Osteocyte (in vitro differentiated cells): ENCODE measurements around the gene RAPGEF5. TPM values are rescaled to one million over a fixed set of nuclear protein-coding genes. Genes with fewer than 3 reads are reported as not detected.

Experiments used
- DNase-seq: peaks from one replicate; pipeline ENCODE4 v3.0.0; 2021; ENCODE audit warnings: mixed read lengths; ENCODE audit not compliant: unreplicated experiment; ENCODE audit errors: extremely low spot score
- H3K27ac Mint-ChIP-seq: one replicate; pipeline ENCODE4 v1.8.0; 2021; ENCODE audit warnings: mild to moderate bottlenecking, mixed read lengths; ENCODE audit not compliant: unreplicated experiment
- H3K27me3 Mint-ChIP-seq: one replicate; pipeline ENCODE4 v1.8.0; 2021; ENCODE audit warnings: mixed read lengths; ENCODE audit not compliant: unreplicated experiment
- H3K36me3 Mint-ChIP-seq: one replicate; pipeline ENCODE4 v1.8.0; 2021; ENCODE audit warnings: mixed read lengths; ENCODE audit not compliant: unreplicated experiment
- H3K4me1 Mint-ChIP-seq: one replicate; pipeline ENCODE4 v1.8.0; 2021; ENCODE audit warnings: mixed read lengths; ENCODE audit not compliant: unreplicated experiment
- H3K4me3 Mint-ChIP-seq: one replicate; pipeline ENCODE4 v1.8.0; 2021; ENCODE audit warnings: mild to moderate bottlenecking, moderate library complexity, mixed read lengths; ENCODE audit not compliant: unreplicated experiment
- H3K9me3 Mint-ChIP-seq: one replicate; pipeline ENCODE4 v1.8.0; 2021; ENCODE audit warnings: mixed read lengths; ENCODE audit not compliant: unreplicated experiment
- CTCF ChIP-seq: fragments of 200-600 bp; sonication (generic); IDR thresholded peaks from 2 replicates; pipeline ENCODE4 v1.5.0; 2021; ENCODE audit warnings: antibody characterized with exemption, mild to moderate bottlenecking, moderate library complexity
- total RNA-seq: library from RNA; stranded (reverse); gene quantifications from 2 replicates; pipeline ENCODE4 v1.2.1, GENCODE V29; 2021

The RAPGEF5 gene
- total RNA-seq, 1 donor from 2014 or later = 0.27 TPM

DNA sequence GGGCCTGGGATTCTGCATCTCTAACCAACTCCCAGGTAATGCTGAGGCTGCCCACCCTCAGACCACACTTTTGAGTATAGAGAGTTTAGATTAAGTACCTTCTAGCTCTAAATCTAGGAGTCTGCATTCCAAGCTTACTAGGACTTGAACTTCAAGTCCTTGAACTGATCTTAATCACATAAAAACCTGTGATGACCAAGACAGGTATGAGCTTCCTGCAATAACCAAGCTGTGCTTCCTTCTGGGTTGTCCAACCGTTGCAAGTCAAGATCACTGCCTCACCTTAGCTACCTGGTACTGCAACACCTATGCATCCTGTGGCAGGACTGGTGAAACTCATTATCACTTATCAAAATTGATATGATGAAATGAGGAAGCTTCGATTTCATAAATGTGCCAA is 32.9 kb upstream of the RAPGEF5 start:
- DNase-seq = no peak
- peaks cover 6% of the 10 kb centered on the region for H3K4me1 Mint-ChIP-seq
- H3K27me3 Mint-ChIP-seq = peaks cover 3% of the 10 kb centered on the region
- no peaks in the 10 kb centered on the region for H3K36me3 Mint-ChIP-seq
- TF ChIP-seq CTCF = no peak
- no peak overlapping the region for H3K4me3 Mint-ChIP-seq
- no peaks in the 10 kb centered on the region for H3K9me3 Mint-ChIP-seq
- no peak overlapping the region for H3K27ac Mint-ChIP-seq

DNA sequence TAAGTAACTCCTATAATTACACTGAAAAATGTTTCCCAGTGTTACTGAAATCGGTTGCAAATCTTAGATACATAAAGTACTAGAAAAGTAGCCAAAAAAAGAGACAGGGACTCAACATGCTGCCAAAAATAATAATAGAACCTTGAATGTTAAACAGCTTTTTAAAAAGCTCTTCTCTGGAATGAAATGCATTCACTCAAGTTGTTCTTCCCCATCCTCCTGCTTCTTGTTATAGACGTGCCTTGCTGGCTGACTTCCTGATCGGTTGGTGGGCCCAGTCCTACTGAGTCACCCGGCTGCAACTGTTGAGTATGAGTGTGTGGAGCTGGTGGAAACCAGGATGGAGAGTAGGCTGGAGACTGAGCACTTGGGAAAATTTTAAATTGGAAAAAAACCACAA is 30.6 kb upstream of the RAPGEF5 start:
- Mint-ChIP-seq H3K27ac (no peak overlapping the region), H3K9me3 (no peaks in the 10 kb centered on the region), H3K4me3 (no peak overlapping the region), H3K27me3 (peaks cover 3% of the 10 kb centered on the region), H3K4me1 (peaks cover 6% of the 10 kb centered on the region), H3K36me3 (no peaks in the 10 kb centered on the region)
- DNase-seq = no peak
- no peak for TF ChIP-seq CTCF

- no peak overlapping the region for H3K27ac Mint-ChIP-seq
- no peaks in the 10 kb centered on the region for H3K36me3 Mint-ChIP-seq
- TF ChIP-seq CTCF = no peak
- no peaks in the 10 kb centered on the region for H3K9me3 Mint-ChIP-seq
- H3K4me1 Mint-ChIP-seq = peaks cover 6% of the 10 kb centered on the region
- no peak for DNase-seq
- H3K4me3 Mint-ChIP-seq = no peak overlapping the region
- H3K27me3 Mint-ChIP-seq = peaks cover 3% of the 10 kb centered on the region
These were observed 29.9 kb upstream of the RAPGEF5 start for GRCh38 chr7:22386865-22387264.

- TF ChIP-seq CTCF = no peak
- Mint-ChIP-seq H3K9me3 (no peaks in the 10 kb centered on the region), H3K27ac (no peak overlapping the region), H3K27me3 (peaks cover 5% of the 10 kb centered on the region), H3K36me3 (no peaks in the 10 kb centered on the region), H3K4me1 (peaks cover 6% of the 10 kb centered on the region), H3K4me3 (no peak overlapping the region)
- DNase-seq = no peak
These were observed 29.4 kb upstream of the RAPGEF5 start for GRCh38 chr7:22386206-22386858.

DNA sequence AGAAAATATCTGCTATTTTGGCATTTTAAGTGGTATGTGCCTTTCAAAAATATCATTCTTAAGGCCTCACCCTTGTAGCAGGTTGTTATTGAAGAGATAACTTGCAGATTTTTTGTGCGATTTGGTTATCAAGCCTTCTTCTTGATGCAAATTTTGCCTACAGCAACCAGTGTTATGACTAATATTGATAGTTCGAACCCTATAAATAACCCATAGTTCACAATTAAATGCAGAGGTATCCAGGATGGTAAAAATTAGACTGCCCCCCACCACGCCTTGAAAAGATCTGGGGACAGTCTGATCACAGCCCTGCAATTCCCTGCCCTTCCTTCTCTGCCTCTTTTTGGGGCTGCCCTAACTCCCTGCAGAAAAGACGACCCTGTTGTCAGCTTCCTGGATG is 28.4 kb upstream of the RAPGEF5 start:
- no peak overlapping the region for H3K27ac Mint-ChIP-seq
- H3K36me3 Mint-ChIP-seq = no peaks in the 10 kb centered on the region
- peaks cover 9% of the 10 kb centered on the region for H3K27me3 Mint-ChIP-seq
- H3K4me3 Mint-ChIP-seq = no peak overlapping the region
- TF ChIP-seq CTCF = no peak
- no peaks in the 10 kb centered on the region for H3K9me3 Mint-ChIP-seq
- H3K4me1 Mint-ChIP-seq = peaks cover 6% of the 10 kb centered on the region
- DNase-seq = no peak
